HG02840 (cell line): ENCODE results near the gene PHF2.

Experiments used
- ATAC-seq: cut with Tn5 transposase; IDR thresholded peaks from one replicate; pipeline ENCODE4 v1.9.1; 2021; ENCODE audit warnings: mild to moderate bottlenecking, moderate library complexity, moderate number of reproducible peaks; ENCODE audit not compliant: unreplicated experiment, low FRiP score

The PHF2 gene

GRCh38 chr9:93648181-93648580 is 71.8 kb downstream of the PHF2 start:
- ATAC-seq, result no peak

- ATAC-seq, result no peak
Measured at GRCh38 chr9:93648836-93649235, 72.5 kb downstream of the PHF2 start.

GRCh38 chr9:93649610-93650261 is 73.4 kb downstream of the PHF2 start:
- no peak for ATAC-seq

- ATAC-seq, result no peak
Measured at GRCh38 chr9:93650448-93650847, 74.1 kb downstream of the PHF2 start.

GRCh38 chr9:93651521-93651950 is 75.2 kb downstream of the PHF2 start:
- no peak for ATAC-seq

GRCh38 chr9:93652604-93653592 is 76.5 kb downstream of the PHF2 start:
- ATAC-seq, result no peak

- no peak for ATAC-seq
Measured at GRCh38 chr9:93653760-93654159, 77.4 kb downstream of the PHF2 start.

GRCh38 chr9:93654351-93654961 is 78.1 kb downstream of the PHF2 start:
- ATAC-seq, result no peak

- ATAC-seq, result no peak
Measured at GRCh38 chr9:93655621-93656425, 79.4 kb downstream of the PHF2 start.

GRCh38 chr9:93656426-93657239 is 80.2 kb downstream of the PHF2 start:
- ATAC-seq, result no peak

- no peak for ATAC-seq
Measured at GRCh38 chr9:93657331-93658111, 81.1 kb downstream of the PHF2 start.

GRCh38 chr9:93658184-93658925 is 82.0 kb downstream of the PHF2 start:
- ATAC-seq, result no peak

GRCh38 chr9:93659044-93659836 is 82.9 kb downstream of the PHF2 start:
- ATAC-seq, result no peak

- ATAC-seq, result no peak
Measured at GRCh38 chr9:93659837-93660177, 83.4 kb downstream of the PHF2 start.

GRCh38 chr9:93660352-93661046 is 84.1 kb downstream of the PHF2 start:
- no peak for ATAC-seq

- ATAC-seq, result no peak
Measured at GRCh38 chr9:93661591-93661990, 85.2 kb downstream of the PHF2 start.
